ENCODE measurements around the gene PDE1A.

GRCh38 chr2:182173944-182174622, 252.8 kb downstream of the PDE1A start:
- TF ChIP-seq CTCF (IDR thresholded peaks at IDR 0.05) (no peak), POLR2A (IDR thresholded peaks at IDR 0.05) (no peak)

Data from thyroid gland (tissue), 4 donors.